ENCODE results near the gene DYSF. TPM values are rescaled to one million over a fixed set of nuclear protein-coding genes. Genes with fewer than 3 reads are reported as not detected.
"Not testable (repeated sequence)": the region's sequence is repeated elsewhere in the genome, so short reads cannot be mapped to it uniquely, and the experiment has no call there.

DYSF gene
- 2.3 and 3.7 TPM in 2 replicates for total RNA-seq (2014; rRNA removed; shearing (Covaris generic))
- polyA plus RNA-seq (2015; cell fraction: cytosol; rRNA removed) = 6.3 and 8.6 TPM in 2 replicates
- polyA plus RNA-seq (2015; cell fraction: nucleus; rRNA removed) = 23.0 and 23.3 TPM in 2 replicates

- DNase-seq (ENCODE audit: low read depth) = no peak
Measured at GRCh38 chr2:71453404-71454220, at the start of gene DYSF. Gene DYSF, plus strand, starts transcription at chr2:71453561.

DNA sequence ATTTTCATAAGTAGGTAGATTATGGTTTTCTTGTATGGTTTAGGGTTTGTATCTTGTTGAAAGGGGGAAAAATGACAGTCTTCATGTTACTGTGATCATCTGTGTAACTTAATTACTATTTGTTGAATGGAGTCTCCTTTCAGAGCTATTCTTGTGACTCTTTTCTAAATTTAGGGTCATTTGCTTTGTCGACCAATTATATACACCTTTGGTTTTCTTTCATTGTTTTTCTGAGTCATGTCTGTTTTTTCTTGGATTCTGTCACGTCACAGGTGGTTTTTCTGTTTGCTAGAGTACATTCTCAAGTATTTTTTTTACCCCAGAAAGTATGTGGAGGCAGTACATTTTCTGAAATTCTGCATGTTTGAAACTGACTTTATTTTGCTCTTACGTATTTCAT is 43.8 kb upstream of the DYSF start:
- no peak for DNase-seq (ENCODE audit: low read depth)

DNA sequence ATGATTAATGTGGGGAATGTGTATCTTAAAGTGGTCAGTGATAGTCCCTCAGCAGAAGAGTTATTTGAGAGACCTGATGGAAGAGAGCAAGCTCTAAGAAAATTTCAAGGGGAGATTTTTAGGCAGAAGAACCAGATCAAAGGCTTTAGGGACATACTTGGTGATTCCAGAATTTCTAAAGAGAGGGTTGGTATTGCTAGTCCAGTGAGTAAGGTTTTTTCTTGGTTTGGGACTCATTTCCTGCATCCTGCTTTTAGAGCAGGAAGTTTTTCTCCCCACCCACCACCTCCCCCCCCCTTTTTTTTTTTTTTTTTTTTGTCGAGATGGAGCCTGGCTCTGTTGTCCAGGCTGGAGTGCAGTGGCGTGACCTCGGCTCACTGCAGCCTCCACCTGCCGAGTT is 42.7 kb upstream of the DYSF start:
- peak; percentile 66 for DNase-seq (ENCODE audit: low read depth)

- not testable (repeated sequence) for DNase-seq (ENCODE audit: low read depth)
Measured at GRCh38 chr2:71416866-71417265, 36.5 kb upstream of the DYSF start.

GRCh38 chr2:71417300-71418202 is 35.8 kb upstream of the DYSF start:
- DNase-seq (ENCODE audit: low read depth) = no peak

DNA sequence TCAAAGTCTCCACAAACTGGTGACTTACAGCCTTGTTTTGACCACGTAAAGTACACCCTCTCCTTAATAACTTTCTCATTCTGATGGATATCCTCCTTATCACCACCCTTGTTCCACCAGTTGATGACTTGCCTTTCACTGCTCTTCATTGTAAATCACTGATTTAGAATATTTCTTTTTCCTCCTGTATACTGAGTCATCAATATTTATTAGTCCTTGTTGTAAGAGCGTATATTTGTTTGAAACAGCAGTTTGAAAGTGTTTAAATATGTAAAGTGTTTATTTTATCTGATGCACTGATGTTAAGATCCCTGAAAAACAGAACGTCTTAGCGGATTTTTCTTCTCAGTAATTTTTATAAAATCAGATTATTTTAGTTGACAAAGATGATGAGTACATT is 34.2 kb upstream of the DYSF start:
- no peak for DNase-seq (ENCODE audit: low read depth)

GRCh38 chr2:71419976-71420375 is 33.4 kb upstream of the DYSF start:
- no peak for DNase-seq (ENCODE audit: low read depth)

DNA sequence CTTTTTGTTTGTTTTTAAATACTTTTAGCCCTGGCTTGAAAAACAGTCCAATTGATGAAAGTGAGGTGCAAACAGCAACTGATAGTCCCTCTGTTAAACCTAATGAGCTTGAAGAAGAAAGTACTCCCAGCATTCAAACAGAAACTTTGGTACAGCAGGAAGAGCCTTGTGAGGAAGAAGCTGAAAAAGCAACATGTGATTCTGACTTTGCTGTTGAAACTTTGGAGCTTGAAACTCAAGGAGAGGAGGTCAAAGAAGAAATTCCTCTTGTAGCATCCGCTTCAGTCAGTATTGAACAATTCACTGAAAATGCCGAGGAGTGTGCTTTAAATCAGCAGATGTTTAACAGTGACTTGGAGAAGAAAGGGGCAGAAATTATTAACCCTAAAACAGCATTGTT is 30.6 kb upstream of the DYSF start:
- DNase-seq (ENCODE audit: low read depth) = no peak

GRCh38 chr2:71423817-71424420 is 29.4 kb upstream of the DYSF start:
- DNase-seq (ENCODE audit: low read depth) = no peak

DNA sequence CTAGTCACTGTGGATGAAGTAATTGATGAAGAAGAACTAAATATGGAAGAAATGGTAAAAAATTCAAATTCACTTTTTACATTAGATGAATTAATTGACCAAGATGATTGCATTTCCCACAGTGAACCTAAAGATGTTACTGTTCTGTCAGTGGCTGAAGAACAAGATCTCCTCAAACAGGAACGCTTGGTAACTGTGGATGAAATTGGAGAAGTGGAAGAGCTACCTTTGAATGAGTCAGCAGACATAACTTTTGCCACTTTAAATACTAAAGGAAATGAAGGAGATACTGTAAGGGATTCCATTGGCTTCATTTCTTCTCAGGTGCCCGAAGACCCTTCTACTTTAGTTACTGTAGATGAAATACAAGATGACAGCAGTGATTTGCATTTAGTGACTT is 26.6 kb upstream of the DYSF start:
- no peak for DNase-seq (ENCODE audit: low read depth)

DNA sequence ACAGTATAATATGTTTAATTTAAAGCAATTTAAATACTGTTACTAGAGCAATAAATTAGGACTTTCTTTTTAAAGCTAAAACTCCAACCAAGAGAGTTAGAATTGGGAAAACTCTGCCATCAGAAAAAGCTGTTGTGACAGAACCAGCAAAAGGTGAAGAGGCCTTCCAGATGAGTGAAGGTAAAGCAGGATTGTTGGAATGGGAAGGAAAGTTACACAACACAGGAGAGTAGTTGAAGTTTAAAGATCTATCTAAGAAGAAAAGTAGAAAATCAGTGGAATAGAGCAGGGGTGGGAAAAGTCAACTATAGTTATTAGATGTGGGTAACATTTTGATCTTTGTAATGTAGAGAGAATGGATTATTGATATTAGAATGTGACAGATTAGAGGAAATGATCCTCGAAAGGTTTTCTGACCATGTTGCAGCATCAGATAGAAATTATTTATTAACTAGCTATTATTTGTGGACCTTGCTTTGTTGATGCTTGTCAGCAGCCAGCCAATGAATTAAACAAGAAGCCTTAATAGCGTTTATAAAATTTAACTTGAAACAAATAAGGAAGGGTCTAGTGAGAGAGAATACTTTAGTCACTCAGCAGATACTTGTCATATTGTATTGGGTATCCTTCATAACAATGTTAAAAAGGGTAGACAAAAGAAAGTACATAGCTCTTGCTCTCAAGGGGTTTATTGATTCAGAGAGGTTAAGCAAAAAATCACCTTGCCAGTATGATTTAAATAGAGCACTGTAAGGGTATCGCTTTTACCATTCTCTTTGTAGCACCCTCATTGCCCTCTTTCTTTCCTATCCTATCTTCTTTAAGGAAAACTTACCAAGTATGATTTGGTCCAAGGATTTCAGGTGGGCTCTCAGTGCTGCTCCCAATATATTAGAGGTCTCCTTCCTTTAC is 24.6 kb upstream of the DYSF start:
- DNase-seq (ENCODE audit: low read depth) = no peak

- DNase-seq (ENCODE audit: low read depth) = not testable (repeated sequence)
Measured at GRCh38 chr2:71445142-71445541, 8.2 kb upstream of the DYSF start.

DNA sequence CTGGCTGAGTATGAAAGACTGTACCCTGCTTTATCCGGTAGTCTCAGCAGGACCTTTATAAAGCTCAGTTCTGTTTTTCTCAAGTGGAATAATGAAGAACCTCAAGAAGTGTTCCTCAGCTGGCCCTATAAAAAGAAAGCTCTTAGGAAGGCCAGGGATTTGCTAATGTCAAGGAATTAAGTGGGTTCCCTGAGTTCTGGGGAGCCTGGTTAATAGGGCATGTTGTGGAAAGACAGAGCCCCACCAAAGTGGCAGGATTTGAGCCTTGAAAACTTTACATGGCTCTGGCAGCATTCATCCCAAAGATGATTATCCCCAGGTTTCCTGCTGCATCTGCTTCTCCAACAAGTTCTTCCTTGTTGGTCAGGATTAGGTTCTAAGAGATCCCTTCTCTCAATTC is 6.9 kb upstream of the DYSF start:
- no peak for DNase-seq (ENCODE audit: low read depth)

- DNase-seq (ENCODE audit: low read depth) = no peak
Measured at GRCh38 chr2:71449343-71449742, 4.0 kb upstream of the DYSF start.

DNA sequence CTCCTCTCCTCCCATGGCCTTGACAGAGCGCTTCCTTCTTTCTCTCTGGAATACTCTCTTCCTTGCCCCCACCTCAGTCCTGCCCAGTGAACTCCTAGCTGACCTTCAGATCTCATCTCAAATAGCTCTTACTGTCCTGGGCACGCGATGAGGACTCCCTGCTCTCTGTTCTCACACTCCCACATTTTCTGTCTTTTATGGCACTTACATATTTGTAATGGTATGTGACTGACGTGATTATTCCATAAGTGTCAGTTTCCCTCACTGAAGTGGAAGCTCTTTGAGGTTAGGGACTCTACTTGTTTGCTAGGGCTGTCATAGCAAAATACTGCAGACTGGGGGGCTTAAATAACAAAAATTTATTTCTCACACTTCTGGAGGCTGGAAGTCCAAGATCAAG is 1.7 kb upstream of the DYSF start:
- DNase-seq (ENCODE audit: low read depth) = no peak

DNA sequence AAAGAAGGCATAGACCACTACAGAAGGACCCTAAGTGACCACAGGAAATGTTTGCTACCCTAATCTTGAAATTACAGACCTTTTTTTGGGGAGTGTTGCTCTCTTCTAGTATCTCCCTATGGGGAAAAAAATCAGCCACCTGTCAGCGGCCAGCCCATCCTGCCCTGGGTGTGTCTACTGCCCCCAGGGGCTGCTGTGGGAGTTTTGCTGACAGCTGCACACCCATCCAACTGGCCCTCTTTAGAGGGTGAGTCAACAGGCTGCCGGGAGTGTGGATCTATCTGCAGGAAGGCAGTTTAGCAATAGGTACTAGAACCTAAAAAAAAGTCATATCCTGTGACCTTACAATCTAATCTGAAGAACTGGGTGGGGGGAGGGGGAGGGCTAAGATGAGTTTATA is 796 bp upstream of the DYSF start:
- peak; percentile 87 for DNase-seq (ENCODE audit: low read depth)

DNA sequence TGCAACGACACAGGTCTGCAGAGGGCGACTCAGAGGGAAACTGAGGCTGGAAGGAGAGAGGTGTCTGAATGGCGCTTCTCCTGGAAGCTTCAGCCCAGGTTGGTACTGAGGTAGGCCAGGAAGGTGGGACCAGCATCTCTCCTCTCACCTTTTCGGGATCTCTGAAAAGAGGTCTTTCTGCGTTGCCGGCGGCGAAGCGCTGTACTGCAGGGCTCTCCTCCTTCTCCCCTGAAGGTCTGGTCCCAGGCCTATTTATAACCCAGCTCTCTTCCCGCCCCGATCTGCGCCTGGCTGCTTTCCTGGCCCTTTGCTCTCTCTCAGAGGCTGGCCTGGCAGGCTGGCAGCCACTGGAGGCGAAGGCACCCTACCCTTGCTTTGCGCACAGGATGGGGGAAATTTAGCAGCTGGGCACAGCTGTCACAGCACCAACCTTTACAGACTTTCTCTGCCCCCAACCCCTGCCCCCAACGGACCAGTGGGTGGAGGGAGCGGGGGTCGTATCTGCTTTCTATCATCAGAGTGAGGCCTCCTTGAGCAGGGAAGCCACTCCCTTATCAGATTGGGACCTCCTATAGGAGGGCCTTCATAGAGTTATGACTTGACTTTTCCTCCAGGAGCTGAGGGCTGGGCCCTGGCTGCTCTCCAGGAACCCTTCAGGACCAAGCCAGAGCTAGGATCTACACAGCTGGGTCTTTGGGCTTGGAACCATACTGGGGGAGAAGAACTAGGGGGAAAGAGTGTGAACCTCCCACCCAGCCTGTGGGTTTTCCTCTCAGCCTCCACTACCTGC is 1.1 kb downstream of the DYSF start:
- no peak for DNase-seq (ENCODE audit: low read depth)

- DNase-seq (ENCODE audit: low read depth) = no peak
Measured at GRCh38 chr2:71455011-71455740, 1.8 kb downstream of the DYSF start.
